DOHH2 (cell line): ENCODE data around the gene PIM3.

Source experiments
- H3F3A ChIP-seq: fragments of 200-600 bp; sonication (generic), shearing (Covaris generic); 2 replicates; pipeline ENCODE4 v1.6.0; 2016; ENCODE audit warnings: antibody characterized with exemption, mild to moderate bottlenecking; ENCODE audit not compliant: control insufficient read depth, insufficient read depth
- H3K27ac ChIP-seq: fragments of 200-600 bp; sonication (generic); 2 replicates; pipeline ENCODE4 v1.5.1; 2014; ENCODE audit warnings: low read depth, mild to moderate bottlenecking, low read length, moderate library complexity
- H3K27me3 ChIP-seq: fragments of 200-600 bp; sonication (generic); 2 replicates; pipeline ENCODE4 v1.6.1; 2014; ENCODE audit warnings: mild to moderate bottlenecking, low read length, mixed read lengths; ENCODE audit not compliant: control insufficient read depth
- H3K36me3 ChIP-seq: fragments of 200-600 bp; sonication (generic); 2 replicates; pipeline ENCODE4 v1.6.1; 2014; ENCODE audit warnings: mild to moderate bottlenecking, low read length, moderate library complexity, mixed read lengths; ENCODE audit not compliant: control insufficient read depth
- H3K4me1 ChIP-seq: fragments of 200-600 bp; sonication (generic); 2 replicates; pipeline ENCODE4 v1.6.1; 2014; ENCODE audit warnings: mild to moderate bottlenecking, low read length, mixed read lengths; ENCODE audit not compliant: control insufficient read depth
- H3K4me2 ChIP-seq: fragments of 200-600 bp; sonication (generic); 2 replicates; pipeline ENCODE4 v1.6.0; 2014; ENCODE audit warnings: mild to moderate bottlenecking, low read length, moderate library complexity
- H3K4me3 ChIP-seq: fragments of 200-600 bp; sonication (generic); 2 replicates; pipeline ENCODE4 v1.5.1; 2014; ENCODE audit warnings: mild to moderate bottlenecking, low read length, mixed read lengths
- H3K79me2 ChIP-seq: fragments of 200-600 bp; sonication (generic); 2 replicates; pipeline ENCODE4 v1.6.1; 2014; ENCODE audit warnings: mild to moderate bottlenecking, low read length, mixed read lengths; ENCODE audit not compliant: control insufficient read depth
- H3K9me2 ChIP-seq: fragments of 200-600 bp; sonication (generic); replicated peaks from 2 replicates; pipeline ENCODE4 v1.6.1; 2014; ENCODE audit warnings: mild to moderate bottlenecking, low read length, mixed read lengths; ENCODE audit not compliant: control insufficient read depth
- H3K9me3 ChIP-seq: fragments of 200-600 bp; sonication (generic); 2 replicates; pipeline ENCODE4 v1.6.1; 2014; ENCODE audit warnings: antibody characterized with exemption, low read length, mixed read lengths; ENCODE audit not compliant: control insufficient read depth, insufficient read depth
- H4K20me1 ChIP-seq: fragments of 200-600 bp; sonication (generic); 2 replicates; pipeline ENCODE4 v1.6.0; 2014; ENCODE audit warnings: low read depth, mild to moderate bottlenecking, antibody characterized with exemption, low read length, moderate library complexity; ENCODE audit not compliant: control insufficient read depth, insufficient read depth
- CTCF ChIP-seq: fragments of 200-600 bp; sonication (generic); IDR thresholded peaks from one replicate; pipeline ENCODE4 v1.5.1; 2014; ENCODE audit warnings: antibody characterized with exemption, mild to moderate bottlenecking, low read depth, low read length; ENCODE audit not compliant: poor library complexity, severe bottlenecking
- EZH2phosphoT487 ChIP-seq: fragments of 200-600 bp; sonication (generic); IDR thresholded peaks from 2 replicates; pipeline ENCODE4 v1.6.1; 2017; ENCODE audit warnings: borderline replicate concordance, mild to moderate bottlenecking, antibody characterized with exemption, low read length, moderate library complexity, mixed read lengths

Gene PIM3

DNA sequence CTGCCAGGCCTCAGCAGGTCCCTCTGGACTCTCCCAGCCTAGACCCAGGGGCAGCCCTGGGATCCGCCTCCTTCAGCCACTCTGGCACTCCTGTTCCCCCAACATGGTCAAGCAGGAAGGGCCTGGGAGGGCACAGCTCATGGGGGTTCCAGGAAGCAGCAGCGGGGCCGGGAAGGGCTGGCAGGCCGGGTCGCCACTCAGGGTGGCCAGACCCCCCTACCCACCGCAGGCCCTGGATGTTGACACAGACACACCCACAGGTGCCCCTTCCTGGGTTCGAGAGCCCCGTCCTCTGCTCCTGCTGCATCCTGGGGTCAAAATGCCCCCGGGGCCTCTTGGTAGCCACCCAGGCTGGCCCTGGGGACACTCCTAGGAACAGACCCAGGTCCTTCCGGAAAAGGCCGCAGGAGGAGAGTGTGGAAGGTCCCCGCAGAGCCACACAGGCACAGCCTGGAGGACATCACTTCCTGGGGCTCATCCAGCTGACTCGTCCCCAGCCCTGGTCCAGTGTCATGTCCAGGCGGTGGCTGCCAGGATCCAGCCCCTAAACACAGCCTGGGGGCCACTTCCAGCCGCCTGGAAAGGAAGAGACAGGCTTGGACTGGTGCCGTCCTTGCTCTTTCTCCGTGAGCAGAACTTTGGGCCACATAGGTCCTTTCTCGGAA lies 6.8 kb upstream of the PIM3 start:
- H3K27ac ChIP-seq: no peak overlapping the region
- H3K4me1 ChIP-seq: peaks cover 16% of the 10 kb centered on the region
- H3K27me3 ChIP-seq: no peaks in the 10 kb centered on the region

DNA sequence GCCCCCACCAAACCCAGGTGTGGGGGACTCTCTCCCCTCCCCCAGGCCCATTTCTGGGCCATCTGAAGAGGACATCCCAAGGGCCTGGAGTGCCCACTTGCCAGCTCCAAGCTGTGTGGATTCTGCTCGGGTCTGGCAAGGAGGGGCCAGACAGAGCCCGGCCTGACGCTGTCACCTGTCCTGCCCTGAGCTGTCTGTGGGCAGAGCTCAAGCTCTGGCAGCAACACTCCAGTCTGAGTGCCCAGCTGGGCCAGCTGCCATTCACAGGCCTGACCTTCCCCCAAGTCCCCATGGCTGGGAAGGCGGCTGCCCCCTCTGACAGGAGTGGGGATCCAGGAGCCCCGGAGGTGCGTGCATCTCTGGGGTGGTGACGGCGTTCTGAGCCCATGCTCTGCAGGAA lies 6.2 kb upstream of the PIM3 start:
- Histone ChIP-seq H3K79me2 (no peaks in the 10 kb centered on the region), H3K4me3 (no peak overlapping the region), H3K4me1 (peaks cover 22% of the 10 kb centered on the region), H3K27ac (no peak overlapping the region), H3K9me2 (no peaks in the 10 kb centered on the region), H4K20me1 (no peaks in the 10 kb centered on the region), H3F3A (no peaks in the 10 kb centered on the region), H3K27me3 (no peaks in the 10 kb centered on the region), H3K36me3 (no peaks in the 10 kb centered on the region), H3K9me3 (no peaks in the 10 kb centered on the region), H3K4me2 (no peak overlapping the region)
- TF ChIP-seq EZH2phosphoT487 (no peak), CTCF (no peak)

More for the DNA sequence above, 6.8 kb upstream of the PIM3 start:
- Histone ChIP-seq H3F3A (no peaks in the 10 kb centered on the region), H3K9me2 (no peaks in the 10 kb centered on the region), H3K4me2 (no peak overlapping the region), H3K36me3 (no peaks in the 10 kb centered on the region), H3K79me2 (no peaks in the 10 kb centered on the region), H3K9me3 (no peaks in the 10 kb centered on the region), H4K20me1 (no peaks in the 10 kb centered on the region), H3K4me3 (no peak overlapping the region)
- TF ChIP-seq CTCF (no peak), EZH2phosphoT487 (no peak)

DNA sequence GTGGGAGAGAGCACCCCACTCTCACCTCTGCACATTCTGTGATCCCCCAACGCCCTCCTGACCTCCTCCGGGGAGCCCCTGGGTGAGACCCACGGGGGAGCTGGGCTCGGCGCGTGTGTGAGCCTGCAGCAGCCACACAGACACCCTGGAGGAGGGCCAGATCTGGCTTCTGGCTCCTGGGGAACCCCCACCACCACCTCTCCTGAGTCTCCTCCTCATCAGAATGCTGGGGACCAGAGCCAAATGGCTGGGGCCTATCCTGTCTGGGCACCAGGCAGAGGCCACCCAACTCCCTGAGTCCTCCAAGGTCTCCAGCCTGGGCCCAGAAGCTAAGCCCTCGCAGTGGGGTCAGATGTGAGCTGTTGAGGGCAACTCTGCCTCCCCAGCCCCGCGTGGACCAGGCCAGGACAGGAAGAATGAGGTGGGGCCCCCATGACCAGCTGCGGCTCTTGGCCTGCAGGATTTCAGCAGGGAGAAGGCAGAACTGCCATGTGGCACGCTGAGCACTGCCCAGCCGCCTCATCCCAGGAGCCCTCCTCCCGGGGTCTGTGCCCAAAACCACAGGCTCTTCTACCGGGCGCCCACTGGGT lies 5.5 kb upstream of the PIM3 start:
- Histone ChIP-seq H3K36me3 (no peaks in the 10 kb centered on the region), H3K79me2 (peaks cover 5% of the 10 kb centered on the region), H3K4me3 (no peak overlapping the region), H3K9me2 (no peaks in the 10 kb centered on the region), H3K27ac (no peak overlapping the region), H3K27me3 (no peaks in the 10 kb centered on the region), H3K9me3 (no peaks in the 10 kb centered on the region), H3F3A (no peaks in the 10 kb centered on the region), H4K20me1 (no peaks in the 10 kb centered on the region), H3K4me2 (no peak overlapping the region), H3K4me1 (peaks cover 29% of the 10 kb centered on the region)
- no peak for TF ChIP-seq EZH2phosphoT487
- TF ChIP-seq CTCF: no peak
